Measurements from ENCODE around the gene JAZF1. TPM values are rescaled to one million over a fixed set of nuclear protein-coding genes. Genes with fewer than 3 reads are reported as not detected.

Gene JAZF1
- total and polyA plus RNA-seq, 2 donors (not counting 1 experiment from before 2014, with no cell fraction given): 14.0 to 38.6 TPM

- no peak overlapping the region for H3K4me3 ChIP-seq (ENCODE audit: control extremely low read depth in 1 of 5, extremely low read depth in 1 of 5, insufficient read depth in 1 of 5, low read depth in 2 of 5, low read length in 4 of 5)
- H3K4me1 ChIP-seq (ENCODE audit: control insufficient read depth in 2 of 2, insufficient read depth in 2 of 2, low read length in 2 of 2): no peaks in the 10 kb centered on the region
- ChIA-PET POLR2A (no interaction called here), CTCF (interaction anchor here (0.6 kb wide), 1 partner anchor 19 kb away, joined by 4 read pairs; no protein-coding TSS in a partner anchor)
- no peaks in the 10 kb centered on the region for H3K79me2 ChIP-seq (ENCODE audit: control insufficient read depth, insufficient read depth, low read length)
- no peaks in the 10 kb centered on the region for H3K9me3 Mint-ChIP-seq (ENCODE audit: insufficient read depth)
- no peak overlapping the region for H3K27ac ChIP-seq (ENCODE audit: low read length in 2 of 2)
- no peaks in the 10 kb centered on the region for H3K9me3 ChIP-seq (ENCODE audit: control extremely low read depth in 1 of 3, control insufficient read depth in 2 of 3, insufficient read depth in 1 of 3, low read length in 2 of 3)
- H3K4me2 ChIP-seq (replicated peaks; ENCODE audit: low read depth, low read length, poor library complexity, severe bottlenecking): no peak overlapping the region
- ATAC-seq (ENCODE audit: low read depth) (no peak), DNase-seq (no peak)
- H3K4me1 Mint-ChIP-seq: no peaks in the 10 kb centered on the region
- no peak overlapping the region for H2AFZ ChIP-seq (ENCODE audit: insufficient read depth, low read depth, low read length, poor library complexity, severe bottlenecking)
- no peak overlapping the region for H3K4me3 Mint-ChIP-seq
- no peak overlapping the region for H3K9ac ChIP-seq (ENCODE audit: low read length)
- 98% methylated on average over 11 of the region's 15 CpGs for WGBS (ENCODE audit: insufficient coverage)
- H3K27me3 Mint-ChIP-seq: no peaks in the 10 kb centered on the region
- no peaks in the 10 kb centered on the region for H3K27me3 ChIP-seq (replicated peaks in 1 of 4; ENCODE audit: control extremely low read depth in 1 of 4, control insufficient read depth in 3 of 4, insufficient read depth in 4 of 4, low read length in 3 of 4)
- H3K36me3 ChIP-seq (replicated peaks in 1 of 2; ENCODE audit: control extremely low read depth in 1 of 2, control insufficient read depth in 1 of 2, extremely low read depth in 1 of 2, insufficient read depth in 2 of 2, low read length in 1 of 2): peaks cover 3 to 38% of the 10 kb centered on the region in 2 experiments
- TF ChIP-seq CTCF (IDR thresholded peaks at IDR 0.05) (no peak), EZH2 (IDR thresholded peaks at IDR 0.05; ENCODE audit: borderline replicate concordance, insufficient read depth, low read depth, low read length, poor library complexity, severe bottlenecking) (no peak)
- H4K20me1 ChIP-seq (ENCODE audit: control insufficient read depth, insufficient read depth, low read length, poor library complexity, severe bottlenecking): peaks cover 8% of the 10 kb centered on the region
- intact Hi-C loops (cut with micrococcal nuclease): no loop called here
- H3K27ac Mint-ChIP-seq: no peak overlapping the region
These were observed 336.9 kb downstream of the JAZF1 start for GRCh38 chr7:27843584-27844305.

DNA sequence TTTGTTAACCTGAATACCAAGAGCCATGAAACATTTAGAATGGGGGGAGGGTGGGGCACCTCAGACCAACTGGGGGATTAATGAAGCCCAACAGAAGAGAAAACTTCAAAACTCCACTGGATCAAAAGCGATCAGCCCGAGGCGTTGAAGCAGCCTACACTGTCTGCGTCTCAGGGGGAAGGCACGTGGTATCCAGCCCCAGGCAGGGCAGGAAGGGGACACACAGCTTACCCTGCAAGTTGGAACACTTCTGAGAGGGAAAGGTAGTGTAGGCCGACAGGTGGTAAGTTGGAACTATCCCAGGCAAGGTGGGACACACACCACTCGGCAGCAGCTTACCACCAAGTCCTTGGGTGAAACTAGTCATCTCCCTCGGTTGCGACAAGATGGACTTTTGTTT lies 337.7 kb downstream of the JAZF1 start:
- no peak overlapping the region for H3K9ac ChIP-seq (ENCODE audit: low read length)
- no peaks in the 10 kb centered on the region for H3K4me1 Mint-ChIP-seq
- no peak overlapping the region for H2AFZ ChIP-seq (ENCODE audit: insufficient read depth, low read depth, low read length, poor library complexity, severe bottlenecking)
- peaks cover 3 to 47% of the 10 kb centered on the region in 2 experiments for H3K36me3 ChIP-seq (replicated peaks in 1 of 2; ENCODE audit: control extremely low read depth in 1 of 2, control insufficient read depth in 1 of 2, extremely low read depth in 1 of 2, insufficient read depth in 2 of 2, low read length in 1 of 2)
- intact Hi-C loops (cut with micrococcal nuclease): no loop called here
- H3K79me2 ChIP-seq (ENCODE audit: control insufficient read depth, insufficient read depth, low read length): no peaks in the 10 kb centered on the region
- 94% methylated on average over 6 of the region's 9 CpGs for WGBS (ENCODE audit: insufficient coverage)
- no peak for ATAC-seq (ENCODE audit: low read depth)
- TF ChIP-seq EZH2 (IDR thresholded peaks at IDR 0.05; ENCODE audit: borderline replicate concordance, insufficient read depth, low read depth, low read length, poor library complexity, severe bottlenecking) (no peak), CTCF (IDR thresholded peaks at IDR 0.05) (no peak)
- no peak overlapping the region for H3K4me3 Mint-ChIP-seq
- H3K27ac Mint-ChIP-seq: no peak overlapping the region
- ChIA-PET CTCF (no interaction called here), POLR2A (no interaction called here)
- no peaks in the 10 kb centered on the region for H3K27me3 Mint-ChIP-seq
- H3K27me3 ChIP-seq (replicated peaks in 1 of 4; ENCODE audit: control extremely low read depth in 1 of 4, control insufficient read depth in 3 of 4, insufficient read depth in 4 of 4, low read length in 3 of 4): no peaks in the 10 kb centered on the region
- no peak for DNase-seq
- no peaks in the 10 kb centered on the region for H3K9me3 Mint-ChIP-seq (ENCODE audit: insufficient read depth)
- no peaks in the 10 kb centered on the region for H3K4me1 ChIP-seq (ENCODE audit: control insufficient read depth in 2 of 2, insufficient read depth in 2 of 2, low read length in 2 of 2)
- H4K20me1 ChIP-seq (ENCODE audit: control insufficient read depth, insufficient read depth, low read length, poor library complexity, severe bottlenecking): peaks cover 8% of the 10 kb centered on the region
- no peak overlapping the region for H3K4me2 ChIP-seq (replicated peaks; ENCODE audit: low read depth, low read length, poor library complexity, severe bottlenecking)
- H3K9me3 ChIP-seq (ENCODE audit: control extremely low read depth in 1 of 3, control insufficient read depth in 2 of 3, insufficient read depth in 1 of 3, low read length in 2 of 3): no peaks in the 10 kb centered on the region
- H3K4me3 ChIP-seq (ENCODE audit: control extremely low read depth in 1 of 5, extremely low read depth in 1 of 5, insufficient read depth in 1 of 5, low read depth in 2 of 5, low read length in 4 of 5): no peak overlapping the region
- H3K27ac ChIP-seq (ENCODE audit: low read length in 2 of 2): no peak overlapping the region

Measured in B cell (primary cell).